Neural progenitor cell (in vitro differentiated cells): ENCODE results near the gene PODXL2. TPM values are rescaled to one million over a fixed set of nuclear protein-coding genes. Genes with fewer than 3 reads are reported as not detected.

Experiments used
- DNase-seq: peaks from one replicate; pipeline ENCODE4 v3.0.0-alpha.2; 2016; ENCODE audit warnings: low spot score
- H2AFZ ChIP-seq: fragments of 200-600 bp; sonication (generic); replicated peaks from 2 replicates; pipeline ENCODE4 v1.6.1; 2016; ENCODE audit warnings: antibody characterized with exemption
- H3F3A ChIP-seq: fragments of 200-600 bp; sonication (generic); 2 replicates; pipeline ENCODE4 v1.6.1; 2016; ENCODE audit warnings: antibody characterized with exemption, low read depth
- H3K27ac ChIP-seq: fragments of 200-600 bp; sonication (generic); 2 replicates; pipeline ENCODE4 v1.5.1; 2016; ENCODE audit warnings: mild to moderate bottlenecking
- H3K27me3 ChIP-seq: fragments of 200-600 bp; sonication (generic); 2 replicates; pipeline ENCODE4 v1.6.1; 2016; ENCODE audit warnings: mild to moderate bottlenecking, moderate library complexity
- H3K36me3 ChIP-seq: fragments of 200-600 bp; sonication (generic); 2 replicates; pipeline ENCODE4 v1.5.1; 2016
- H3K4me1 ChIP-seq: fragments of 200-600 bp; sonication (generic); 2 replicates; pipeline ENCODE4 v1.6.1; 2016; ENCODE audit warnings: mixed run types
- H3K4me2 ChIP-seq: fragments of 200-600 bp; sonication (generic); 2 replicates; pipeline ENCODE4 v1.6.1; 2016
- H3K4me3 ChIP-seq: fragments of 200-600 bp; sonication (generic); 2 replicates; pipeline ENCODE4 v1.5.1; 2016
- H3K79me2 ChIP-seq: fragments of 200-600 bp; sonication (generic); 2 replicates; pipeline ENCODE4 v1.6.1; 2016; ENCODE audit warnings: low read depth
- H3K9ac ChIP-seq: fragments of 200-600 bp; sonication (generic); 2 replicates; pipeline ENCODE4 v1.6.1; 2016
- H3K9me3 ChIP-seq: fragments of 200-600 bp; sonication (generic); 2 replicates; pipeline ENCODE4 v1.5.1; 2016; ENCODE audit warnings: low read depth
- H4K20me1 ChIP-seq: fragments of 200-600 bp; sonication (generic); 2 replicates; pipeline ENCODE4 v1.6.1; 2016; ENCODE audit warnings: low read depth
- H3K27ac Mint-ChIP-seq: 3 replicates; pipeline ENCODE4 v1.8.0; 2021; ENCODE audit warnings: mixed read lengths
- H3K27me3 Mint-ChIP-seq: 2 replicates; pipeline ENCODE4 v1.8.0; 2022; ENCODE audit warnings: low read depth, mild to moderate bottlenecking, inconsistent platforms, moderate library complexity, mixed read lengths; ENCODE audit not compliant: insufficient read depth
- H3K36me3 Mint-ChIP-seq: 3 replicates; pipeline ENCODE4 v1.8.0; 2021; ENCODE audit warnings: mixed read lengths
- H3K4me1 Mint-ChIP-seq: 3 replicates; pipeline ENCODE4 v1.8.0; 2021; ENCODE audit warnings: mixed read lengths
- H3K4me3 Mint-ChIP-seq: 3 replicates; pipeline ENCODE4 v1.8.0; 2021; ENCODE audit warnings: mild to moderate bottlenecking, moderate library complexity, mixed read lengths
- H3K9me3 Mint-ChIP-seq: 3 replicates; pipeline ENCODE4 v1.8.0; 2020; ENCODE audit warnings: mixed read lengths
- EZH2 ChIP-seq: fragments of 200-600 bp; sonication (generic); IDR thresholded peaks from 2 replicates; pipeline ENCODE4 v1.6.1; 2017; ENCODE audit warnings: antibody characterized with exemption, mild to moderate bottlenecking, moderate library complexity
- EZH2phosphoT487 ChIP-seq: fragments of 200-600 bp; sonication (generic); IDR thresholded peaks from 2 replicates; pipeline ENCODE4 v1.6.1; 2017; ENCODE audit warnings: antibody characterized with exemption
- total RNA-seq: library from RNA; depleted of rRNA; stranded (reverse); fragments of >200 nt; gene quantifications from 2 replicates; pipeline ENCODE4 v1.2.3, GENCODE V29; 2015; ENCODE audit warnings: low replicate concordance
- TF ChIP-seq, protein P1 (sequence below): fragments of 200-600 bp; sonication (generic); IDR thresholded peaks from 2 replicates; pipeline ENCODE4 v1.5.1; 2017; ENCODE audit warnings: antibody characterized with exemption, mild to moderate bottlenecking

The PODXL2 gene
- total RNA-seq, 1 donor from 2014 or later = 18.4 TPM

DNA sequence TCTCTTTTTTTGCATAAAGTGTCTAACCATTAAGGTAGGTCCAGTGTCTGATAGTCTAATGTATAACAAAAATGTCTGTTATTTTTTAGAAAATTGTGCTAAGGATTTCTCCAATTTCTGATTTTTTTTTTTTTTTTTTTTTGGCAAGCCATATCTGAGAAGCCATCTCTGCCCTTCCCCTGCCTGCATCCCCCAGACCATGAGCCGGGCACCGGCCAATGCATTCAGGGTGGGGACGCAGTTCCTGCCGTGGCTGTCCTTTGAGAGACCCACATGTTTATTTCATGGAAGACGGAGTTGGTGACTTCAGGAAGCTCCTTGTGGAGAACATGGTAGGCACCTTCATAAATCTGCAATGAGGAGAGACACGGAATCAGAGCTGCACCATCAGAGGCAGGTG lies 63.0 kb downstream of the PODXL2 start:
- no peaks in the 10 kb centered on the region for H3K36me3 ChIP-seq
- H3K36me3 Mint-ChIP-seq = no peaks in the 10 kb centered on the region
- peaks cover 13% of the 10 kb centered on the region for H3K4me1 Mint-ChIP-seq

DNA sequence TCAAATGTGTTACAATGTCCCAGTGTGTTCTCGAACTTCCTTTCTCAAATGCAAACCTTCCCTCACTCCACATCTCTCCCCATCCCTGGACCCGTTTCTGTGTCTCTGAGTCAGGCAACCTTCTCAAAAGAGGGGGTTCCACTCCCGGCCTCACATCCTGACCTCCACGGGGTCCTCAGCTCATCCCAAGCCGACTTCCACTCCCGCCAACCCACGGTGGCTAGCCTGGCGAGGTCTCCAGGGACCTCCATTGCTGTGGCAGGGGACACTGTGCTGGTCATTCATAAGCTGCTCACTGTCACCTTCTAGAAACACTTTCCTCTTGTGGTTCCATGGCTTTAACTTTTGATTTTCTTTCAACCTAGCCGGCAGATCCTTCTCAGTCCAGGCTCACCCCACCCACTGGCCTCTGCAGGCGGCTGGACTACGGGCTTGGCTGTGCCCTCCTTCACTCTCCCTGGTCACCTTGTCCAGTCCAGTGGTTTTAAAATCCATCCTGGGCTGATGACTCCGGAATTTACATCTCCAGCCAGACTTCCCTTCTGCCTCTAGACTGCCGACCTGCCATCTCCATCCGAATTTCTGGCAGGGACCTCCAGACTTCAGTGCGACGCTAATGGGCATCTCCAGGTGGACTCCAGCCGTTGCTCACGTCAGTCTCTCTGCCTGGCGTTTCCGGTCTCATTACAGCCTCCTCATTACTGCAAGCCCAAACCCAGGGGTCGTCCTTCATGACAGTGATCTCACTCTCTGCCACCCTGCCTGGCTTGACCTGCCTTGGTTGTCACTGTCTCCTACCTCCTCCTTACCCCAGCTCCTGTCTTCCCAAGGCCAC lies 63.7 kb downstream of the PODXL2 start:
- Histone ChIP-seq H3K79me2 (no peaks in the 10 kb centered on the region), H3K27me3 (no peaks in the 10 kb centered on the region), H4K20me1 (no peaks in the 10 kb centered on the region), H3K36me3 (no peaks in the 10 kb centered on the region), H3K4me1 (peaks cover 28% of the 10 kb centered on the region), H2AFZ (no peak overlapping the region), H3K4me2 (no peak overlapping the region), H3K27ac (no peak overlapping the region), H3K4me3 (no peak overlapping the region), H3K9ac (no peak overlapping the region), H3K9me3 (no peaks in the 10 kb centered on the region), H3F3A (peaks cover 8% of the 10 kb centered on the region)
- Mint-ChIP-seq H3K36me3 (no peaks in the 10 kb centered on the region), H3K4me3 (peak overlapping the region; percentile 18), H3K9me3 (no peaks in the 10 kb centered on the region), H3K4me1 (peaks cover 17% of the 10 kb centered on the region), H3K27ac (peak overlapping the region; percentile 78), H3K27me3 (peaks cover 6% of the 10 kb centered on the region)
- TF ChIP-seq, protein P1, sequence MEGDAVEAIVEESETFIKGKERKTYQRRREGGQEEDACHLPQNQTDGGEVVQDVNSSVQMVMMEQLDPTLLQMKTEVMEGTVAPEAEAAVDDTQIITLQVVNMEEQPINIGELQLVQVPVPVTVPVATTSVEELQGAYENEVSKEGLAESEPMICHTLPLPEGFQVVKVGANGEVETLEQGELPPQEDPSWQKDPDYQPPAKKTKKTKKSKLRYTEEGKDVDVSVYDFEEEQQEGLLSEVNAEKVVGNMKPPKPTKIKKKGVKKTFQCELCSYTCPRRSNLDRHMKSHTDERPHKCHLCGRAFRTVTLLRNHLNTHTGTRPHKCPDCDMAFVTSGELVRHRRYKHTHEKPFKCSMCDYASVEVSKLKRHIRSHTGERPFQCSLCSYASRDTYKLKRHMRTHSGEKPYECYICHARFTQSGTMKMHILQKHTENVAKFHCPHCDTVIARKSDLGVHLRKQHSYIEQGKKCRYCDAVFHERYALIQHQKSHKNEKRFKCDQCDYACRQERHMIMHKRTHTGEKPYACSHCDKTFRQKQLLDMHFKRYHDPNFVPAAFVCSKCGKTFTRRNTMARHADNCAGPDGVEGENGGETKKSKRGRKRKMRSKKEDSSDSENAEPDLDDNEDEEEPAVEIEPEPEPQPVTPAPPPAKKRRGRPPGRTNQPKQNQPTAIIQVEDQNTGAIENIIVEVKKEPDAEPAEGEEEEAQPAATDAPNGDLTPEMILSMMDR = no peak
- no peak for TF ChIP-seq EZH2
- no peak for TF ChIP-seq EZH2phosphoT487
- no peak for DNase-seq

More for the DNA sequence above, 63.0 kb downstream of the PODXL2 start:
- Histone ChIP-seq H3K4me3 (no peak overlapping the region), H3K27ac (no peak overlapping the region), H3K9ac (no peak overlapping the region), H4K20me1 (no peaks in the 10 kb centered on the region), H3K4me1 (peaks cover 28% of the 10 kb centered on the region), H2AFZ (no peak overlapping the region), H3K9me3 (no peaks in the 10 kb centered on the region), H3K79me2 (no peaks in the 10 kb centered on the region), H3F3A (peaks cover 8% of the 10 kb centered on the region), H3K27me3 (no peaks in the 10 kb centered on the region), H3K4me2 (no peak overlapping the region)
- no peak overlapping the region for H3K27ac Mint-ChIP-seq
- peaks cover 6% of the 10 kb centered on the region for H3K27me3 Mint-ChIP-seq
- H3K9me3 Mint-ChIP-seq = no peaks in the 10 kb centered on the region
- no peak for TF ChIP-seq EZH2
- TF ChIP-seq EZH2phosphoT487 = no peak
- TF ChIP-seq, protein P1 = no peak
- H3K4me3 Mint-ChIP-seq = no peak overlapping the region
- DNase-seq = no peak

DNA sequence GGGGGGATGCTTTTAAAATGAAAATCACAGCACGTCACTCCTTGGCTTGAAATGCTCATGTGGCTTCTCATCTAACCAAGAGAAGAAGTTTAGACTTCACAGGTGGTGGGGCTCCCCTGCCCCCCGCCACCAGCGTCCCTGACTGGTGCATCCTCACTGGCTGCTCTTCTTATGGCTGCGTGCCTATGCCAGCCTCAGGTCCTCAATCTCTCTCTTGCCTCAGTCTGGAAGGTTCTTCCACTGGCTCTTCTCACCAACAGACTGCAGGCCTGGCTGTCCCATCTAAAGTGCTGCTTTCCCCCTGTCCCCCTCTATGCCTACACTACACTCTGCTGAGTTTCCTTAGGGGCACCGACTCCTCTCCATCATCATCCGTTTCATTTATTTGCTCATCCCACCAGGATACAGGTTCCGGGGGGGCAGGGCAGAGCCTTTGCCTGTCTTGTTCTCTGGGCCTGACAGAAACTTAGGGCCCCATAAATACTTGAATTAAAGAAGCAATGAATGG lies 64.4 kb downstream of the PODXL2 start:
- H3K9ac ChIP-seq = no peak overlapping the region
- Mint-ChIP-seq H3K4me1 (peaks cover 23% of the 10 kb centered on the region), H3K36me3 (no peaks in the 10 kb centered on the region), H3K27ac (no peak overlapping the region), H3K4me3 (no peak overlapping the region), H3K27me3 (peaks cover 6% of the 10 kb centered on the region), H3K9me3 (no peaks in the 10 kb centered on the region)
- DNase-seq = no peak
- H3K27me3 ChIP-seq = no peaks in the 10 kb centered on the region
- peaks cover 8% of the 10 kb centered on the region for H3F3A ChIP-seq
- H3K27ac ChIP-seq = no peak overlapping the region
- H3K4me3 ChIP-seq = no peak overlapping the region
- no peak for TF ChIP-seq EZH2phosphoT487
- H3K79me2 ChIP-seq = no peaks in the 10 kb centered on the region
- H3K36me3 ChIP-seq = no peaks in the 10 kb centered on the region
- H3K9me3 ChIP-seq = no peaks in the 10 kb centered on the region
- no peaks in the 10 kb centered on the region for H4K20me1 ChIP-seq
- no peak overlapping the region for H3K4me2 ChIP-seq
- peaks cover 24% of the 10 kb centered on the region for H3K4me1 ChIP-seq
- H2AFZ ChIP-seq = no peak overlapping the region
